Ramos (cell line): Measurements from ENCODE around the gene TNS1.
"Not testable (repeated sequence)": the region's sequence is repeated elsewhere in the genome, so short reads cannot be mapped to it uniquely, and the experiment has no call there.

Source experiments
- in situ Hi-C: fragments of 300-500 bp; cut with MboI; formaldehyde crosslinking; loops from one replicate; pipeline ENCODE4 v1.14.3; 2022; ENCODE audit warnings: low sequenced_read_pairs; ENCODE audit not compliant: unreplicated experiment

TNS1 gene

GRCh38 chr2:218030409-218031195, 27.8 kb upstream of the TNS1 start:
- in situ Hi-C loops, result no loop called here

- in situ Hi-C loops, result no loop called here
These were observed 26.9 kb upstream of the TNS1 start for GRCh38 chr2:218029366-218030360.

- in situ Hi-C loops, result no loop called here
These were observed 26.0 kb upstream of the TNS1 start for GRCh38 chr2:218028562-218029348.

DNA sequence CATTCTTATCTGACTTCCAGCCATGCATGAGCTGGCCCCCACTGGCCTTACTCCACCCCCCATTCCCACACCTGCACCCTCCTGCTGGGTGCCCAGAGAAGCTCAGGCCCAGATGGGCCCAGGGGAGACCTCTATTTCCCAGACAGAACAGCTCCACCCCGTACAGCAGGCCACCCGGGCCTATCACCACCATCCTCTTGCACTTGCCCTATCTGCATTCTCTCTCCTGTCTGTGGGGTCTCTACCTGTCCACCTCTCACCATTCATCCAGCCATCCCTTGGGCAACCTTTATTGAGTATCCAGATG, 25.3 kb upstream of the TNS1 start:
- in situ Hi-C loops, result no loop called here

GRCh38 chr2:218027426-218028188, 24.8 kb upstream of the TNS1 start:
- in situ Hi-C loops, result no loop called here

DNA sequence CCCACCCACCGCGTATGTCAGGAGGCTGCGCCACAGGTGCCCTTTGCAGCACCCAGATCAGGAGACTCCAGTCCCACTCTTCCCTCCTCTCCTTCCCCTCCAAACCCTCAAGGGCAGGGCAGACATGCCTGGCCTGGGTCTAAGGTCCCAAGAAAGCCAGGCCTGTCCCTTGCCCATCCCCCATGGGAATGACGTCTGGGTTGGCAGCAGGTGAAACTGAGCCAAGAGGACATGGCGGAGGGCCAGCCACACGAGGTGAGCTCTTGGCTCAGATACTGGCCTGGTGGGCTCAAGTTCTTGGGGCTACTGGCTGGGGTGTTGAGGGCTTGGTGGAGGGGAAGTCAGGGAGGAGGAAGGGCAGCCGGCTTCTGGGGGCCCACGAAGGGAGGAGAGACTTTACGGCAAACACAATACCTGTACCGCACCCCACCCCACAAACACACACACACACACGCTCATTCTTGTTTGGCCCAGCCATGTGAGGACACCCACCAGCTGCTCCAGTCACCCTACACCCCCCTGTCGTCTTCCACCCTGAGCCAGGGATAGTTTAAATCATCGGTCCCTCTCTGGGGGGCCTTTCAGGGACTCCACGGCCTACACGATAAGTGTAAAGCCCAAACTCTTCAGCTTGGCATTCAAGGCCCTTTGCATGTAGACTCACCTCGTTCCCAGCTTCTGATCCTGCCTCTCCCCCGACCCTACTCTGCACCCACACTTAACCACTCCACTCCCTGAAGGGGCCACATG, 24.1 kb upstream of the TNS1 start:
- in situ Hi-C loops, result no loop called here

GRCh38 chr2:218026244-218026643, 23.4 kb upstream of the TNS1 start:
- in situ Hi-C loops, result no loop called here

GRCh38 chr2:218024871-218025270, 22.1 kb upstream of the TNS1 start:
- in situ Hi-C loops, result no loop called here

DNA sequence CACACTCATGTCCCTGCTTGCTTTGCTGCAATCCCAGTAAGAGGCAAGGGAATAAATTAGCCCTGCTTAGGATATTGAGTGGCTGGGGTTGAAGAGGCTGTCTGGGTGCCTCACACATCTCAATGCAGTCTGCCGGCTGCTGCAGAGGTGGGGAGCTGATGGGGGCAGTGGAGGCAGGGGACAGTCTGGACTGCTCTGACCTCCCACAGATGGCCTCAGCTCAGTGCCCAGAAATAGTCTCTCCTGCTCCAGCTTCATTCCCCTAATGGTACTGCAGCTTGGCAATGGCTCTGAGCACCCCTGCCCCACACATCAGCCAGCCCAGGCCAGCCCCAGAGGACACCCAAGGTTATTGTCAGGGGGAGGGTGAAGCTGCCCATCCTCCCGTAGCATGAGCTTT, 21.5 kb upstream of the TNS1 start:
- in situ Hi-C loops, result no loop called here

GRCh38 chr2:218023636-218024035, 20.8 kb upstream of the TNS1 start:
- in situ Hi-C loops, result no loop called here

- in situ Hi-C loops, result no loop called here
These were observed 20.2 kb upstream of the TNS1 start for GRCh38 chr2:218022851-218023530.

- in situ Hi-C loops, result no loop called here
These were observed 19.5 kb upstream of the TNS1 start for GRCh38 chr2:218022131-218022850.

- in situ Hi-C loops, result no loop called here
These were observed 18.8 kb upstream of the TNS1 start for GRCh38 chr2:218021536-218022071.

GRCh38 chr2:218020966-218021535, 18.3 kb upstream of the TNS1 start:
- in situ Hi-C loops, result no loop called here

DNA sequence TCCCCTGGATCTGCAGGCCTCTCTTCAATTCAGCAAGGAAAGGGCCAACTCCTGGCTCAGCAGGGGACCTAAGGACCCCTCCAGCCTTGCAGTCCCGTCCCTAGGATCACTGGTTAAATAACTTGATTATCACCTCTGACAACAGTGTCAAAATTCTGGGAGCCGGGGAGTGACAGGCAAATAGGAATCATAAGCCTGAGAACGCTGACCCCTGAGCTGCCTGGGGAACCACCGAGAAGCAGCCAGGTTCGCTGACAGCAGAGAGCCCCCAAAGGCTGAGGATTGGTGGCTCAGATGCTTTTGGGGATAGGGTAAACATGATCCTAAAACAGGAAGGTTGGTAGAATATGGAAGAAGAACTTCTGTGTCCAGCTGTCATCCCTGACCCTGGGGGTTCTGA, 17.5 kb upstream of the TNS1 start:
- in situ Hi-C loops, result no loop called here

DNA sequence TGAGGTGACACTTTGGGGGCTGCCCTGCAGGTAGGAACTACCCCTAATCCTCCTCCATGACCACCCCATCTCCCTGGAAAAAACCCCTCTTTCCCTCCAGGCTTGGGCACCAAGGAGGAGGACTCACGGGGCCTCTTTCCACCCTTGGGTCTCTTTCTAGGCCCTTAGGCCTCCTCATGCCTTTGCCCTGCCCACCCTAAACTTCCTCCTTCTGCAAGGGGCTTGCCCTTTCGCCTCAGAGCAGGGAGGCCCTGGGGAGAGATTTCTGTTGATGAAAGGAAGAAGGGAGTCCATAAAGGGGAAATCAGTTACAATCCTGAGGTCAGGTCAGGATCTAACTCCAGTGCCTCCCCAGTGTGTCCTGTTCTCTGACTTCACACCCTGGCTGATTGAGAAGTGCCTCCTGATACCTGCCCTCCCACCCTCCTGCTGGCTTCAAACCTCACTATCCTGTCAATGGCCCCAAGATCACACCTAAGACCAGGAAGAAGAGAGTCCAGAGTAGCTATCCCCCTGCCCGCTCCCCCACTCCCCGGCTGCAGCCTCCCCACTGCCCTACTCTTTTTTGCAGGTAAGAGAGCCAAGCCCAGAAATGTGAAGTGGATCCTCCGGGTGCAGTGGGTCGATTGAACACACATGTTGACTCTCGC, 16.7 kb upstream of the TNS1 start:
- in situ Hi-C loops, result no loop called here

GRCh38 chr2:218018842-218019125, 16.0 kb upstream of the TNS1 start:
- in situ Hi-C loops, result not testable (repeated sequence)
